ENCODE measurements around the gene FAR2.
"Not testable (repeated sequence)": the region's sequence is repeated elsewhere in the genome, so short reads cannot be mapped to it uniquely, and the experiment has no call there.

The FAR2 gene

GRCh38 chr12:29234965-29235626 lies 86.0 kb downstream of the FAR2 start:
- no peak for DNase-seq (ENCODE audit: low spot score)

GRCh38 chr12:29238822-29239291 lies 89.8 kb downstream of the FAR2 start:
- DNase-seq (ENCODE audit: low spot score): no peak

GRCh38 chr12:29239336-29239735 lies 90.3 kb downstream of the FAR2 start:
- no peak for DNase-seq (ENCODE audit: low spot score)

GRCh38 chr12:29240441-29240840 lies 91.4 kb downstream of the FAR2 start:
- DNase-seq (ENCODE audit: low spot score): no peak

- no peak for DNase-seq (ENCODE audit: low spot score)
Observed at GRCh38 chr12:29241821-29242591, 92.9 kb downstream of the FAR2 start.

GRCh38 chr12:29242921-29243431 lies 93.9 kb downstream of the FAR2 start:
- no peak for DNase-seq (ENCODE audit: low spot score)

- DNase-seq (ENCODE audit: low spot score): no peak
Observed at GRCh38 chr12:29244159-29244765, 95.2 kb downstream of the FAR2 start.

- no peak for DNase-seq (ENCODE audit: low spot score)
Observed at GRCh38 chr12:29245246-29245645, 96.2 kb downstream of the FAR2 start.

- DNase-seq (ENCODE audit: low spot score): no peak
Observed at GRCh38 chr12:29249930-29250329, 100.9 kb downstream of the FAR2 start.

- peak; percentile 56 for DNase-seq (ENCODE audit: low spot score)
Observed at GRCh38 chr12:29253906-29254625, 105.0 kb downstream of the FAR2 start.

GRCh38 chr12:29255042-29255441 lies 106.0 kb downstream of the FAR2 start:
- no peak for DNase-seq (ENCODE audit: low spot score)

- no peak for DNase-seq (ENCODE audit: low spot score)
Observed at GRCh38 chr12:29256598-29256997, 107.5 kb downstream of the FAR2 start.

GRCh38 chr12:29257687-29258086 lies 108.6 kb downstream of the FAR2 start:
- not testable (repeated sequence) for DNase-seq (ENCODE audit: low spot score)

GRCh38 chr12:29264424-29264823 lies 115.3 kb downstream of the FAR2 start:
- no peak for DNase-seq (ENCODE audit: low spot score)

GRCh38 chr12:29269706-29270408 lies 120.8 kb downstream of the FAR2 start:
- no peak for DNase-seq (ENCODE audit: low spot score)

GRCh38 chr12:29270446-29270845 lies 121.4 kb downstream of the FAR2 start:
- no peak for DNase-seq (ENCODE audit: low spot score)

GRCh38 chr12:29273178-29273843 lies 124.2 kb downstream of the FAR2 start:
- no peak for DNase-seq (ENCODE audit: low spot score)

- DNase-seq (ENCODE audit: low spot score): no peak
Observed at GRCh38 chr12:29275834-29276233, 126.8 kb downstream of the FAR2 start.

GRCh38 chr12:29277231-29277630 lies 128.2 kb downstream of the FAR2 start:
- DNase-seq (ENCODE audit: low spot score): no peak

GRCh38 chr12:29278673-29279420 lies 129.8 kb downstream of the FAR2 start:
- DNase-seq (ENCODE audit: low spot score): no peak
